Smooth muscle cell (in vitro differentiated cells): ENCODE results near the gene TLE1. TPM values are rescaled to one million over a fixed set of nuclear protein-coding genes. Genes with fewer than 3 reads are reported as not detected.

ENCODE experiments used
- DNase-seq: peaks from one replicate; lab custom pipeline; 2025; ENCODE audit not compliant: unreplicated experiment; lab: John Stamatoyannopoulos, UW
- H2AFZ ChIP-seq: fragments of 200-600 bp; sonication (generic); 2 replicates; pipeline ENCODE4 v1.6.0; 2016; ENCODE audit warnings: antibody characterized with exemption, low read depth, mild to moderate bottlenecking
- H3F3A ChIP-seq: fragments of 200-600 bp; sonication (generic); 2 replicates; pipeline ENCODE4 v1.6.0; 2017; ENCODE audit warnings: antibody characterized with exemption, low read depth
- H3K27ac ChIP-seq: fragments of 200-600 bp; sonication (generic); 2 replicates; pipeline ENCODE4 v1.5.1; 2016; ENCODE audit warnings: low read depth, mild to moderate bottlenecking
- H3K27me3 ChIP-seq: fragments of 200-600 bp; sonication (generic); 2 replicates; pipeline ENCODE4 v1.6.1; 2016; ENCODE audit warnings: low read depth, mild to moderate bottlenecking
- H3K36me3 ChIP-seq: fragments of 200-600 bp; sonication (generic); 2 replicates; pipeline ENCODE4 v1.5.1; 2016; ENCODE audit warnings: low read depth
- H3K4me1 ChIP-seq: fragments of 200-600 bp; sonication (generic); 2 replicates; pipeline ENCODE4 v1.5.1; 2016; ENCODE audit warnings: low read depth
- H3K4me2 ChIP-seq: fragments of 200-600 bp; sonication (generic); 2 replicates; pipeline ENCODE4 v1.6.0; 2016; ENCODE audit warnings: mild to moderate bottlenecking
- H3K4me3 ChIP-seq: fragments of 200-600 bp; sonication (generic); 2 replicates; pipeline ENCODE4 v1.5.1; 2016; ENCODE audit warnings: mild to moderate bottlenecking
- H3K79me2 ChIP-seq: fragments of 200-600 bp; sonication (generic); 2 replicates; pipeline ENCODE4 v1.6.0; 2016; ENCODE audit warnings: low read depth, mild to moderate bottlenecking
- H3K9ac ChIP-seq: fragments of 200-600 bp; sonication (generic); 2 replicates; pipeline ENCODE4 v1.6.0; 2016; ENCODE audit warnings: low read depth
- H3K9me3 ChIP-seq: fragments of 200-600 bp; sonication (generic); replicated peaks from 2 replicates; pipeline ENCODE4 v1.5.1; 2016; ENCODE audit warnings: low read depth
- H4K20me1 ChIP-seq: fragments of 200-600 bp; sonication (generic); 2 replicates; pipeline ENCODE4 v1.6.0; 2016; ENCODE audit warnings: low read depth
- WGBS: methylation state at CpG from one replicate; pipeline ENCODE4 v1.1.7; 2016; ENCODE audit warnings: low lambda C conversion rate; 5-methylcytosine and 5-hydroxymethylcytosine counted together
- polyA plus RNA-seq: library from polyadenylated mRNA; unstranded; fragments of >200 nt; fragmentation: Nextera tagmentation; extraction: Ambion mirVana; gene quantifications from 2 replicates; pipeline ENCODE4 v1.2.1, GENCODE V29; 2016
- total RNA-seq: library from RNA; depleted of rRNA; stranded (reverse); fragments of >200 nt; gene quantifications from 2 replicates; pipeline ENCODE4 v1.2.3, GENCODE V29; 2014
- TF ChIP-seq, protein P1 (sequence below): fragments of 200-600 bp; sonication (generic); IDR thresholded peaks from 2 replicates; pipeline ENCODE4 v1.5.1; 2017; ENCODE audit warnings: borderline replicate concordance, mild to moderate bottlenecking, antibody characterized with exemption; ENCODE audit not compliant: insufficient read depth, poor library complexity, severe bottlenecking

Gene TLE1
- total and polyA plus RNA-seq, 2 experiments from 2014 or later: 32.5 to 35.2 TPM

DNA sequence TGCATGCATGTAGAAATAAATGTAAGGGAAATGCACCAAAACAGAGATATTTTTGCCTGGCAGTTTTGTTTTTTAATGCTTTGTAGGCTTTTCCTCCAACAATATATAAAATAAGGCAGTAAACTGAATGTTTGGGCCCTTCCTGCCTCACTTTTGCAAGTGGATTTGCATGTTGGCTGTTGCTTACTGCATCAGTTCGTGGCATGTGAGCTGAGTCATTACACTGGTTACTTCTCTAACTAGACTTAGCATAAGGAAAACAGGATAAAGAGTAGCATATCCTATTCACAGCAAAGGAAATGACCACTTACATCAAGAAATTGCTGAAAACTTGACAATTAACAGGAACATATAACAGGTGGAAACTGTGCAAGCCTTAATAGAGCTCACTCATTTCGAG, 113.4 kb downstream of the TLE1 start:
- Histone ChIP-seq H3F3A (peaks cover 6% of the 10 kb centered on the region), H3K27ac (no peak overlapping the region), H4K20me1 (no peaks in the 10 kb centered on the region), H3K9ac (no peak overlapping the region), H3K4me2 (no peak overlapping the region), H3K4me3 (no peak overlapping the region), H3K79me2 (no peaks in the 10 kb centered on the region), H2AFZ (no peak overlapping the region), H3K27me3 (no peaks in the 10 kb centered on the region), H3K4me1 (peaks cover 20% of the 10 kb centered on the region), H3K36me3 (no peaks in the 10 kb centered on the region), H3K9me3 (no peaks in the 10 kb centered on the region)
- WGBS: 24% methylated on average over 2 of the region's 2 CpGs
- DNase-seq: no peak
- TF ChIP-seq, protein P1, sequence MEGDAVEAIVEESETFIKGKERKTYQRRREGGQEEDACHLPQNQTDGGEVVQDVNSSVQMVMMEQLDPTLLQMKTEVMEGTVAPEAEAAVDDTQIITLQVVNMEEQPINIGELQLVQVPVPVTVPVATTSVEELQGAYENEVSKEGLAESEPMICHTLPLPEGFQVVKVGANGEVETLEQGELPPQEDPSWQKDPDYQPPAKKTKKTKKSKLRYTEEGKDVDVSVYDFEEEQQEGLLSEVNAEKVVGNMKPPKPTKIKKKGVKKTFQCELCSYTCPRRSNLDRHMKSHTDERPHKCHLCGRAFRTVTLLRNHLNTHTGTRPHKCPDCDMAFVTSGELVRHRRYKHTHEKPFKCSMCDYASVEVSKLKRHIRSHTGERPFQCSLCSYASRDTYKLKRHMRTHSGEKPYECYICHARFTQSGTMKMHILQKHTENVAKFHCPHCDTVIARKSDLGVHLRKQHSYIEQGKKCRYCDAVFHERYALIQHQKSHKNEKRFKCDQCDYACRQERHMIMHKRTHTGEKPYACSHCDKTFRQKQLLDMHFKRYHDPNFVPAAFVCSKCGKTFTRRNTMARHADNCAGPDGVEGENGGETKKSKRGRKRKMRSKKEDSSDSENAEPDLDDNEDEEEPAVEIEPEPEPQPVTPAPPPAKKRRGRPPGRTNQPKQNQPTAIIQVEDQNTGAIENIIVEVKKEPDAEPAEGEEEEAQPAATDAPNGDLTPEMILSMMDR: no peak

DNA sequence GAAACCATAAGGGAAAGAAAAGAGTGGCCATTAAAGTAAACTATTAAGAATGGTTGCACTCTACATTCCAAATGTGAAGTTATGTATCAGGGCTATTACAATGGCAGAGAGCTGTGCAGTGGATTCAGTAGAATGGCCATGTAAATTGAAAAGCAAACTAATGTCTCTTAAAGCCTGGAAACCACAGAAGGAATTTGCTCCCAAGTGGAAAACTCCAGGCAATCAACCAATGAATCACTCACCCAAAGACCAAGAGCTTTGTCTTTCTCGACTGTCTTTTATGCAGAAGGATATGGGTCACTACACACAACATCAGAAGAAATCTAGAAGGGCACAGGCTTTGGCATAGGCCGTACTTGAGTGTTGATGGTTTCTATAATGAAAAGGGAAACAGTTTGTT, 114.9 kb downstream of the TLE1 start:
- Histone ChIP-seq H3K9me3 (no peaks in the 10 kb centered on the region), H3K27me3 (no peaks in the 10 kb centered on the region), H3K79me2 (no peaks in the 10 kb centered on the region), H3K4me2 (peak overlapping the region; percentile 46), H3F3A (peaks cover 6% of the 10 kb centered on the region), H3K27ac (no peak overlapping the region), H4K20me1 (no peaks in the 10 kb centered on the region), H3K36me3 (no peaks in the 10 kb centered on the region), H3K4me3 (no peak overlapping the region), H2AFZ (no peak overlapping the region), H3K4me1 (peaks cover 20% of the 10 kb centered on the region), H3K9ac (no peak overlapping the region)
- TF ChIP-seq, protein P1: no peak
- WGBS: 51% methylated on average over 2 of the region's 2 CpGs
- no peak for DNase-seq

DNA sequence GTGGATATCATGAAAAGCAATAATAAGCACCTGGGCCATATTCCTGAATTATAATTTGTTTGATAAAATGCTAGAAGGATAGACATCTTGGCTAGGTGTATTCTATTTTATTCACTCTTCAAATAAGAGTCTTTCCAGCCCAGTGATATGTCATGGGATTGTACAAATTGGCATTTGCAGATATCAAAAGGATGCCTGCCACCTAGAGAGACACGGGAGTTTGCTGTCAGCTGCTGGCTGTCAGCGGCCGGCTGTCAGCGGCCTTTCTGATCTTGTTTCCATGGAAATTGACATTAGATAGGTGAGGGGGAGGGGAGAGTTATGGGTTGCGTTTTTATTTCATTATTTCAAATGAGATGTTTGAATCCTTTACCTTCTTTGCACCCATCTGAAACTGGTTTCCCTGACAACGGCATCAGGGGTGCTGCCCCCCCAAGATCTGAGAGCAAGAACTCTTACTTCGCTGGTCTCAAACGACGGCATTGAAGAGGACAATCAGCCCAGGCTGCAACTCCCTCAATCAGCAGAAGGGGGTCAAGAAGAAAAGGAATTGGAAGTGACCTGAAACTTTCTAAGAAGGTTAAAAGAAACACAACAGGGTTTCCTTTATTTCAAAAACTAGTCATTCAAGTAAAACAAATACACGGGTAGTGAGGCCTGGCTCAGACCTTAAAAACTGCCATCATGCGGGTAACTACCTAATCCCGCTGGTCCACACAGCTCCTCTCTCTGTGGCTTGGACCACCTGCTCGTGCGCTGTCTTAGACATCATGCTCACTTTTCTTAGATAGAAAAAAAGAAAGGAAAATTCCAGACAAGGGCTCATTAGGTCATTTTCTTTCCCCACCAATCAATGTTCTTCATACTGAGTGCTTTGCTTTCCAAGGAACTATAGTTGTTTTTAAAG, 115.7 kb downstream of the TLE1 start:
- H4K20me1 ChIP-seq: no peaks in the 10 kb centered on the region
- H3F3A ChIP-seq: peaks cover 2% of the 10 kb centered on the region
- H3K79me2 ChIP-seq: no peaks in the 10 kb centered on the region
- DNase-seq: no peak
- H3K9me3 ChIP-seq: no peaks in the 10 kb centered on the region
- no peak overlapping the region for H3K9ac ChIP-seq
- H3K27ac ChIP-seq: no peak overlapping the region
- H3K36me3 ChIP-seq: no peaks in the 10 kb centered on the region
- TF ChIP-seq, protein P1: no peak
- H3K27me3 ChIP-seq: no peaks in the 10 kb centered on the region
- H2AFZ ChIP-seq: no peak overlapping the region
- 78% methylated on average over 13 of the region's 14 CpGs for WGBS
- H3K4me3 ChIP-seq: no peak overlapping the region
- H3K4me2 ChIP-seq: peak overlapping the region; percentile 46
- H3K4me1 ChIP-seq: peaks cover 15% of the 10 kb centered on the region
